Nephron (organoid): Measurements from ENCODE around the gene CAMTA1.

Experiments
- H3K27ac Mint-ChIP-seq, 3 experiments: 2 replicates each; pipeline ENCODE4 v1.8.0; 2020; ENCODE audit warnings: mixed read lengths in 3 of 3, mild to moderate bottlenecking in 2 of 3, moderate library complexity in 1 of 3
- H3K27me3 Mint-ChIP-seq: 2 replicates; pipeline ENCODE4 v1.8.0; 2021; ENCODE audit warnings: low read depth, mild to moderate bottlenecking, moderate library complexity, mixed read lengths
- H3K36me3 Mint-ChIP-seq: 2 replicates; pipeline ENCODE4 v1.8.0; 2020; ENCODE audit warnings: low read depth, mixed read lengths
- H3K4me1 Mint-ChIP-seq: 2 replicates; pipeline ENCODE4 v1.8.0; 2020; ENCODE audit warnings: mixed read lengths
- H3K4me3 Mint-ChIP-seq, 3 experiments: 2 replicates each; pipeline ENCODE4 v1.8.0; 2020; ENCODE audit warnings: mild to moderate bottlenecking in 3 of 3, mixed read lengths in 3 of 3, moderate library complexity in 2 of 3
- H3K9me3 Mint-ChIP-seq: 2 replicates; pipeline ENCODE4 v1.8.0; 2020; ENCODE audit warnings: mixed read lengths
- TF ChIP-seq, protein P1 (sequence below), 3 experiments: fragments of 200-600 bp; sonication (generic); IDR thresholded peaks; one replicate each; pipeline ENCODE4 v1.5.0; 2021; ENCODE audit warnings: antibody characterized with exemption in 3 of 3; ENCODE audit not compliant: unreplicated experiment in 3 of 3

Gene CAMTA1

GRCh38 chr1:6866825-6867224, 81.6 kb downstream of the CAMTA1 start:
- H3K9me3 Mint-ChIP-seq, result no peaks in the 10 kb centered on the region
- peaks cover 16% of the 10 kb centered on the region for H3K36me3 Mint-ChIP-seq
- no peak overlapping the region for H3K4me3 Mint-ChIP-seq
- H3K4me1 Mint-ChIP-seq, result peaks cover 48% of the 10 kb centered on the region
- TF ChIP-seq, protein P1, sequence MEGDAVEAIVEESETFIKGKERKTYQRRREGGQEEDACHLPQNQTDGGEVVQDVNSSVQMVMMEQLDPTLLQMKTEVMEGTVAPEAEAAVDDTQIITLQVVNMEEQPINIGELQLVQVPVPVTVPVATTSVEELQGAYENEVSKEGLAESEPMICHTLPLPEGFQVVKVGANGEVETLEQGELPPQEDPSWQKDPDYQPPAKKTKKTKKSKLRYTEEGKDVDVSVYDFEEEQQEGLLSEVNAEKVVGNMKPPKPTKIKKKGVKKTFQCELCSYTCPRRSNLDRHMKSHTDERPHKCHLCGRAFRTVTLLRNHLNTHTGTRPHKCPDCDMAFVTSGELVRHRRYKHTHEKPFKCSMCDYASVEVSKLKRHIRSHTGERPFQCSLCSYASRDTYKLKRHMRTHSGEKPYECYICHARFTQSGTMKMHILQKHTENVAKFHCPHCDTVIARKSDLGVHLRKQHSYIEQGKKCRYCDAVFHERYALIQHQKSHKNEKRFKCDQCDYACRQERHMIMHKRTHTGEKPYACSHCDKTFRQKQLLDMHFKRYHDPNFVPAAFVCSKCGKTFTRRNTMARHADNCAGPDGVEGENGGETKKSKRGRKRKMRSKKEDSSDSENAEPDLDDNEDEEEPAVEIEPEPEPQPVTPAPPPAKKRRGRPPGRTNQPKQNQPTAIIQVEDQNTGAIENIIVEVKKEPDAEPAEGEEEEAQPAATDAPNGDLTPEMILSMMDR (IDR thresholded peaks at IDR 0.05; ENCODE audit: unreplicated experiment in 3 of 3), result no peak
- H3K27ac Mint-ChIP-seq, result peak overlapping the region in 2 of 3 experiments; percentile 85 to 94
- H3K27me3 Mint-ChIP-seq, result no peaks in the 10 kb centered on the region

- no peaks in the 10 kb centered on the region for H3K27me3 Mint-ChIP-seq
- peaks cover 48% of the 10 kb centered on the region for H3K4me1 Mint-ChIP-seq
- H3K4me3 Mint-ChIP-seq, result no peak overlapping the region
- peaks cover 16% of the 10 kb centered on the region for H3K36me3 Mint-ChIP-seq
- no peaks in the 10 kb centered on the region for H3K9me3 Mint-ChIP-seq
- H3K27ac Mint-ChIP-seq, result peak overlapping the region; percentile 56 to 94 (median 85)
- TF ChIP-seq, protein P1 (IDR thresholded peaks at IDR 0.05; ENCODE audit: unreplicated experiment in 3 of 3), result no peak
Measured at GRCh38 chr1:6867321-6867720, 82.1 kb downstream of the CAMTA1 start.

GRCh38 chr1:6867729-6868659, 82.7 kb downstream of the CAMTA1 start:
- Mint-ChIP-seq H3K36me3 (peaks cover 16% of the 10 kb centered on the region), H3K27me3 (no peaks in the 10 kb centered on the region), H3K4me3 (no peak overlapping the region), H3K27ac (peak overlapping the region; percentile 85 to 94 (median 85)), H3K4me1 (peaks cover 48% of the 10 kb centered on the region), H3K9me3 (no peaks in the 10 kb centered on the region)
- TF ChIP-seq, protein P1 (IDR thresholded peaks at IDR 0.05; ENCODE audit: unreplicated experiment in 3 of 3), result no peak

GRCh38 chr1:6868660-6869380, 83.6 kb downstream of the CAMTA1 start:
- TF ChIP-seq, protein P1 (IDR thresholded peaks at IDR 0.05; ENCODE audit: unreplicated experiment in 3 of 3), result no peak
- Mint-ChIP-seq H3K4me3 (peak overlapping the region in 1 of 3 experiments; percentile 2), H3K27ac (peak overlapping the region; percentile 85 to 94 (median 85))

DNA sequence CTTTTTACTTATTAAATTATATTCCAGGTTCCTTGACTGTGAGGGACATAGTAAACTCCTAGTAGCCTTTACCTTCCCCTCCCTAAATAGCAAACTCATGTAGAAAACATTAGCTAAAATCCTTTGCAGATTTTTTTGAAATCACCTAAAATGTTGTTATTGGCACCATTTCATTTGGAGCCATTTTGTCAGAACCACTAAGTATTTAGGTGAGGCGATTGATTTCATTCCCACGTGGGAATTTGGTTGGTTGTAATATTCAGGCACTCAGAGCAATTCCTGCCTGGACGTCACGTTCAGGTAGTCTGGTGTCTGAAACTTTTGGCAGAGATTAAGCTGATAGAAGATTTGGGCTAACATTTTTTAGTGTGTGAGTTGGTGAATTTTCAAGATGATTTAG, 84.3 kb downstream of the CAMTA1 start:
- Mint-ChIP-seq H3K27me3 (no peaks in the 10 kb centered on the region), H3K36me3 (peaks cover 14% of the 10 kb centered on the region), H3K9me3 (no peaks in the 10 kb centered on the region), H3K4me1 (peaks cover 48% of the 10 kb centered on the region), H3K27ac (peak overlapping the region; percentile 74 to 94 (median 85)), H3K4me3 (no peak overlapping the region)
- TF ChIP-seq, protein P1 (IDR thresholded peaks at IDR 0.05; ENCODE audit: unreplicated experiment in 3 of 3), result no peak

More at GRCh38 chr1:6868660-6869380, 83.6 kb downstream of the CAMTA1 start:
- Mint-ChIP-seq H3K27me3 (no peaks in the 10 kb centered on the region), H3K36me3 (peaks cover 13% of the 10 kb centered on the region), H3K4me1 (peaks cover 48% of the 10 kb centered on the region), H3K9me3 (no peaks in the 10 kb centered on the region)
